ENCODE results near the gene SPACDR. TPM values are rescaled to one million over a fixed set of nuclear protein-coding genes. Genes with fewer than 3 reads are reported as not detected.
A peak's percentile ranks its signal among the peaks of the same experiment; 100 is the strongest.

SPACDR gene
- total RNA-seq, 2 donors from 2014 or later = not detected

DNA sequence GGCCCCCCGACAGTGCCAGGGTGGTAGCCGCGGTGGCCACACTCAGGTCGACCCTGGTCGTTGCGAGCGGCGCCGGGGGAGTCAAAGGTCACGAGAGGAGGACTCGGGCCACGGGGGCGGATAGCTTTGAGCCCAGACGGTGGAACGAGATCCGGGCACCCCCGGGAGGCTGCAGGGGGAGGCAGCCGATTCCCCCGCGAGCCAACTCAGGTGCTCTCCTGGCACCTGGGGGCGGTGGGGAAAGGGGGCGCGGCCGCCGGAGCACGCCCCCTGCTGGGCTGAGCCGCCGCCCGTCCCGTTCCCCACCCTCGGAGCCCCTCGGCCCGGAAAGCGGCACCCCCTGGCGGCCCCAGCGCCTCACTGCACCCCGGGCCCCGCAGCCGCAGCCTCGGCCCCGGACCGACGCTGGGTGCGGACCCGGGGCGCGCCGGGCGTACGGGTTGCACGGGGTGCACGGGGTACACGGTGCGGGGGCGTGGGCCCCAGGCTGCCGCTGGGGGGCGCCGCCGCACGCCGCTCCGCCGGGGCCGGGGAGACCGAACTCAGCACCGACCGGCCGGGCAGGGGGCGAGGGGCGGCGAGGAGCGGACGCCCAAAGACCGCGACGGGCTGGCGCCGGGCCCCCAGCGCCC is 19.1 kb upstream of the SPACDR start:
- ATAC-seq (ENCODE audit: insufficient number of reproducible peaks, low FRiP score, low read depth) (no peak), DNase-seq (ENCODE audit: low spot score) (no peak)
- peak overlapping the region; percentile 73 for H3K4me3 ChIP-seq
- H3K27ac ChIP-seq = no peak overlapping the region
- H3K4me1 ChIP-seq (ENCODE audit: control insufficient read depth in 1 of 2, low read depth in 2 of 2) = peaks cover 5 to 13% of the 10 kb centered on the region in 2 donors
- TF ChIP-seq CTCF (IDR thresholded peaks at IDR 0.05) = peak; percentile 89
- H3K9me3 ChIP-seq = no peaks in the 10 kb centered on the region
- no peaks in the 10 kb centered on the region for H3K36me3 ChIP-seq
- no peaks in the 10 kb centered on the region for H3K27me3 ChIP-seq (replicated peaks; ENCODE audit: insufficient read depth)

DNA sequence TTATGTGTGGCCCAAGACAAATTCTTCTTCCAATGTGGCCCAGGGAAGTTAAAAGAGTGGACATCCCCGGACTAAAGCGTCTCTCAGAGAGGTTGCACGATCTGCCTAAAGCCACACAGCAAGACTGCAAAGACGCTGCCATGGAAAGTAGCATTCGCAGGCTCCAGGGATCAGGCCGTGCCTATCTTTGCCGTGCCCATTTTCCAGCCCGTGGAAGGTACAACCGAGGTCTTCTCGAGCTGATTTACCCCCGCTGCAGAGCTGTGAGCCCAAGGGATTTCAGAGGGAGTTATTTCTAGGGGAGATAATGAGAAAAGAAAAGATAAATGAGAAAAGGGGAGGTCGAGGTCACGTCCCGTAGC is 18.6 kb upstream of the SPACDR start:
- Histone ChIP-seq H3K36me3 (no peaks in the 10 kb centered on the region), H3K9me3 (no peaks in the 10 kb centered on the region), H3K4me3 (peak overlapping the region; percentile 73), H3K27ac (no peak overlapping the region), H3K4me1 (ENCODE audit: control insufficient read depth in 1 of 2, low read depth in 2 of 2) (peaks cover 6 to 14% of the 10 kb centered on the region in 2 donors), H3K27me3 (replicated peaks; ENCODE audit: insufficient read depth) (no peaks in the 10 kb centered on the region)
- ATAC-seq (ENCODE audit: insufficient number of reproducible peaks, low FRiP score, low read depth) = no peak
- no peak for DNase-seq (ENCODE audit: low spot score)
- no peak for TF ChIP-seq CTCF (IDR thresholded peaks at IDR 0.05)

- Histone ChIP-seq H3K4me1 (ENCODE audit: control insufficient read depth in 1 of 2, low read depth in 2 of 2) (peaks cover 19 to 26% of the 10 kb centered on the region in 2 donors), H3K4me3 (no peak overlapping the region), H3K36me3 (no peaks in the 10 kb centered on the region), H3K27ac (no peak overlapping the region), H3K27me3 (replicated peaks; ENCODE audit: insufficient read depth) (no peaks in the 10 kb centered on the region), H3K9me3 (no peaks in the 10 kb centered on the region)
- ATAC-seq (ENCODE audit: insufficient number of reproducible peaks, low FRiP score, low read depth) (no peak), DNase-seq (ENCODE audit: low spot score) (no peak)
- no peak for TF ChIP-seq CTCF (IDR thresholded peaks at IDR 0.05)
Measured at GRCh38 chr7:100481466-100481865, 17.4 kb upstream of the SPACDR start.

- peak within 1 kb of the TSS; percentile 99 for H3K4me3 ChIP-seq
- peaks cover 32 to 50% of the 10 kb centered on the region in 2 donors for H3K4me1 ChIP-seq (ENCODE audit: control insufficient read depth in 1 of 2, low read depth in 2 of 2)
- peaks cover 7% of the 10 kb centered on the region for H3K36me3 ChIP-seq
- DNase-seq (ENCODE audit: low spot score) = peak; percentile 92
- ATAC-seq (ENCODE audit: insufficient number of reproducible peaks, low FRiP score, low read depth) = peak; percentile 81
- H3K9me3 ChIP-seq = no peaks in the 10 kb centered on the region
- no peak for TF ChIP-seq CTCF (IDR thresholded peaks at IDR 0.05)
- H3K27ac ChIP-seq = peak within 1 kb of the TSS; percentile 80 to 90
- no peaks in the 10 kb centered on the region for H3K27me3 ChIP-seq (replicated peaks; ENCODE audit: insufficient read depth)
Measured at GRCh38 chr7:100478958-100479660, 15.0 kb upstream of the SPACDR start, which contains the start of gene TSC22D4. TSS of gene TSC22D4 (minus strand) at chr7:100479214. CDS start at chr7:100478038, 1,176 bp downstream.

DNA sequence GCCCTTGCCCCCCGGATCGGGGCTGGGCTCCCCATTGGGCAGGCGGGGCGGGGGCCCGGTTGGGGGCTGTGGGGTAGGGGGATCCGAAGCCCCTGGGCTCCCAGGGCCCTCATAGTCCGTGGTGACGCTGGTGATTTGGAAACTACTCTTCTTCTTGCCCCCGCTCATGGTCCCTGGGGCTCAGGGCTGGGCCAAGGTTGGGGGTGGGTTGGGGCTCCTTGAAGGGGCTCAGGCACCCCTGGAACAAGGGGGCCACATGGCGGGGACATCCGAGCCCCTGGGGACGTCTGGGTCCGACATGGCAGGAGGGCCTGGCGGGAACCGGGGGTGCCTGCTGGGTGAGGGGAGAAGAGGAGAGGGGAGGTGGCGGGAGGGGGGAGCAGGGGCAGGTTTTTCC is 13.8 kb upstream of the SPACDR start:
- ATAC-seq (ENCODE audit: insufficient number of reproducible peaks, low FRiP score, low read depth) (no peak), DNase-seq (ENCODE audit: low spot score) (no peak)
- Histone ChIP-seq H3K27ac (peak overlapping the region; percentile 63 to 90), H3K36me3 (peaks cover 12% of the 10 kb centered on the region), H3K4me1 (ENCODE audit: control insufficient read depth in 1 of 2, low read depth in 2 of 2) (peaks cover 36 to 58% of the 10 kb centered on the region in 2 donors), H3K4me3 (peak overlapping the region; percentile 99), H3K27me3 (replicated peaks; ENCODE audit: insufficient read depth) (no peaks in the 10 kb centered on the region), H3K9me3 (no peaks in the 10 kb centered on the region)
- TF ChIP-seq CTCF (IDR thresholded peaks at IDR 0.05) = no peak

All from thoracic aorta (tissue), 2 donors.